ENCODE data around the gene TSHZ2.
A peak's percentile ranks its signal among the peaks of the same experiment; 100 is the strongest.

Gene TSHZ2

DNA sequence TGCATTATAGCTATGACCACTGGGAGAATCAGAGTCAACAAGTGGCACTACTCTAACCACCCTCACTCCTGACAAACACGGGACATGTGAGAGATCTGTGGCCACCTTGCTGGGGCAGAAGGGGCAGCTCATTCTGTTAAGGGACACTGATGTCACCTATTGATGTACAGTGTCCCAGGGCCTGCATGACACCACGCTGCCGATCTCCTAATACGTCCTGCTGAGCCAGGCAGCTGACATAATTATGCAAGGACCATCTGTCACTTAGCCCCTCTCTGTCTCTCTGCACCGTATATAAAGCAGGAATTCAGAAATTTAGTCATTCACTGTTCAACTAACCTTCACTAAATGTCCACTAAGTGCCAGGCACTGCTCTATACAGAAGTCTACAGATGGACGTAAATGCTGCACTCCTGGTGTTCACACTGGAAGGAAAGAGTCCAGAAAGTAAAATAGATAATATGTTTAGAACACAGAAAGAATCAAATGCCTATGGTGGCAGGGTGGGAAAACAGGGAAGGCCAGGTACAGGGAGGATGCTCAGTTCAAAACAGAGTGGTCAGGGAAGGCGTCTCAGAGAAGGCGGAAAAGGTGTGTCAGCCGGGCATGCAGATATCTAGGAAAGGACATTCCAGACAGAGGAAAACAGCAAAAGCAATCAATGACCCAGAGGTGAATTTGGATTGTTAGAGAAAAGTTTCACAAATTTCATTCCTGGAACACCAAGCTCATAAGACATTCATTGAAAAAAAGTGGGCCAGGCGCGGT is 447.7 kb downstream of the TSHZ2 start:
- DNase-seq: no peak
- no peak overlapping the region for H3K27ac ChIP-seq (ENCODE audit: insufficient read depth in 1 of 2, low read depth in 1 of 2, low read length in 2 of 2, poor library complexity in 1 of 2, severe bottlenecking in 2 of 2)
- no peaks in the 10 kb centered on the region for H3K27me3 ChIP-seq (replicated peaks in 2 of 5; ENCODE audit: control insufficient read depth in 4 of 5, insufficient read depth in 5 of 5, low read length in 4 of 5)
- H3K4me3 ChIP-seq (ENCODE audit: control insufficient read depth in 1 of 7, extremely low read depth in 1 of 7, insufficient read depth in 4 of 7, low read depth in 2 of 7, low read length in 6 of 7): no peak overlapping the region
- ChIA-PET POLR2A (no interaction called here), CTCF (no interaction called here)
- H3K4me1 ChIP-seq (ENCODE audit: control extremely low read depth in 1 of 4, control insufficient read depth in 4 of 4, insufficient read depth in 4 of 4, low read length in 3 of 4): no peaks in the 10 kb centered on the region
- H3K9me3 ChIP-seq (ENCODE audit: control extremely low read depth in 1 of 5, control insufficient read depth in 4 of 5, insufficient read depth in 2 of 5, low read depth in 1 of 5, low read length in 4 of 5): no peaks in the 10 kb centered on the region
- no peaks in the 10 kb centered on the region for H3K36me3 ChIP-seq (ENCODE audit: control insufficient read depth in 4 of 4, insufficient read depth in 4 of 4, low read length in 3 of 4)
- WGBS (ENCODE audit: insufficient coverage): 96% methylated on average over 8 of the region's 11 CpGs

- ChIA-PET CTCF (interaction anchor here (0.6 kb wide), 1 partner anchor 673 kb away, joined by 3 read pairs; no protein-coding TSS in a partner anchor), POLR2A (interaction anchor here (0.6 kb wide), 1 partner anchor 700 kb away, joined by 4 read pairs; no protein-coding TSS in a partner anchor)
- Histone ChIP-seq H3K4me3 (ENCODE audit: control insufficient read depth in 1 of 7, extremely low read depth in 1 of 7, insufficient read depth in 4 of 7, low read depth in 2 of 7, low read length in 6 of 7) (no peak overlapping the region), H3K4me1 (ENCODE audit: control extremely low read depth in 1 of 4, control insufficient read depth in 4 of 4, insufficient read depth in 4 of 4, low read length in 3 of 4) (peaks cover 0 to 3% (median 3%) of the 10 kb centered on the region in 4 experiments), H3K9me3 (ENCODE audit: control extremely low read depth in 1 of 5, control insufficient read depth in 4 of 5, insufficient read depth in 2 of 5, low read depth in 1 of 5, low read length in 4 of 5) (no peaks in the 10 kb centered on the region), H3K27me3 (replicated peaks in 2 of 5; ENCODE audit: control insufficient read depth in 4 of 5, insufficient read depth in 5 of 5, low read length in 4 of 5) (no peaks in the 10 kb centered on the region), H3K27ac (ENCODE audit: insufficient read depth in 1 of 2, low read depth in 1 of 2, low read length in 2 of 2, poor library complexity in 1 of 2, severe bottlenecking in 2 of 2) (no peak overlapping the region), H3K36me3 (ENCODE audit: control insufficient read depth in 4 of 4, insufficient read depth in 4 of 4, low read length in 3 of 4) (no peaks in the 10 kb centered on the region)
- DNase-seq: no peak
- 100% methylated on average over 5 of the region's 7 CpGs for WGBS (ENCODE audit: insufficient coverage)
These were observed 449.2 kb downstream of the TSHZ2 start for GRCh38 chr20:53421343-53421742.

GRCh38 chr20:53422039-53422438 is 449.9 kb downstream of the TSHZ2 start:
- ChIA-PET CTCF (interaction anchor here (0.6 kb wide), 1 partner anchor 672 kb away, joined by 3 read pairs; no protein-coding TSS in a partner anchor), POLR2A (no interaction called here)
- H3K4me1 ChIP-seq (ENCODE audit: control extremely low read depth in 1 of 4, control insufficient read depth in 4 of 4, insufficient read depth in 4 of 4, low read length in 3 of 4): peaks cover 0 to 9% (median 5%) of the 10 kb centered on the region in 4 experiments
- DNase-seq: no peak
- no peaks in the 10 kb centered on the region for H3K9me3 ChIP-seq (ENCODE audit: control extremely low read depth in 1 of 5, control insufficient read depth in 4 of 5, insufficient read depth in 2 of 5, low read depth in 1 of 5, low read length in 4 of 5)
- 100% methylated on average over 2 of the region's 7 CpGs for WGBS (ENCODE audit: insufficient coverage)
- no peak overlapping the region for H3K27ac ChIP-seq (ENCODE audit: insufficient read depth in 1 of 2, low read depth in 1 of 2, low read length in 2 of 2, poor library complexity in 1 of 2, severe bottlenecking in 2 of 2)
- H3K4me3 ChIP-seq (ENCODE audit: control insufficient read depth in 1 of 7, extremely low read depth in 1 of 7, insufficient read depth in 4 of 7, low read depth in 2 of 7, low read length in 6 of 7): no peak overlapping the region
- H3K27me3 ChIP-seq (replicated peaks in 2 of 5; ENCODE audit: control insufficient read depth in 4 of 5, insufficient read depth in 5 of 5, low read length in 4 of 5): no peaks in the 10 kb centered on the region
- no peaks in the 10 kb centered on the region for H3K36me3 ChIP-seq (ENCODE audit: control insufficient read depth in 4 of 4, insufficient read depth in 4 of 4, low read length in 3 of 4)

DNA sequence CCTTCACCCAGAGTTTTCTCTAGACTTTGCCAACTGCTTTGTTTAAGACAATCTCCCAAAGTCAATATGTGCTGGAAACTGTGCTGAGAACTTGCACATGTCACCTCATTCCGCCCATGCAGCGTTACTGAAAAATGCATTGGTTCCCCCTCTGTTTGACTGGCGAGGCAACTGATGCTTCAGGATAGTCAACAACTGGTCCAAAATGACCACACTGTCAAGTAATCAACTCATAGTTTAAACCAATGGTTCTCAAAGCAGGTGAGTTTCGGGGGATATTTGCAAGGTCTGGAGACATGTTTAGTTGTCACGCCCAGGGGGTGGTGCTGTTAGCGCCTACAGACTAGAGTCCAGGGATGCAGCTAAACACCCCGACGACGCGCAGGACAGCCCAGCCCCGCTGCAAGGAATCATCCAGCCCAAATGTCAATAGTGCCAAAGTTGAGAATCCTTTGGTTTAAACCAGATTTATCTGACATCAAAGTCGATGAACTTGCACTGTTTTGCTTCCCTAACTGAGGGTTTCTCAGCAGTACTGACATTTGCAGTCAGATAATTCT is 451.5 kb downstream of the TSHZ2 start:
- ChIA-PET POLR2A (no interaction called here), CTCF (no interaction called here)
- Histone ChIP-seq H3K9me3 (ENCODE audit: control extremely low read depth in 1 of 5, control insufficient read depth in 4 of 5, insufficient read depth in 2 of 5, low read depth in 1 of 5, low read length in 4 of 5) (no peaks in the 10 kb centered on the region), H3K27me3 (replicated peaks in 2 of 5; ENCODE audit: control insufficient read depth in 4 of 5, insufficient read depth in 5 of 5, low read length in 4 of 5) (no peaks in the 10 kb centered on the region), H3K36me3 (ENCODE audit: control insufficient read depth in 4 of 4, insufficient read depth in 4 of 4, low read length in 3 of 4) (no peaks in the 10 kb centered on the region), H3K4me3 (ENCODE audit: control insufficient read depth in 1 of 7, extremely low read depth in 1 of 7, insufficient read depth in 4 of 7, low read depth in 2 of 7, low read length in 6 of 7) (no peak overlapping the region), H3K4me1 (ENCODE audit: control extremely low read depth in 1 of 4, control insufficient read depth in 4 of 4, insufficient read depth in 4 of 4, low read length in 3 of 4) (peaks cover 0 to 9% (median 5%) of the 10 kb centered on the region in 4 experiments), H3K27ac (ENCODE audit: insufficient read depth in 1 of 2, low read depth in 1 of 2, low read length in 2 of 2, poor library complexity in 1 of 2, severe bottlenecking in 2 of 2) (no peak overlapping the region)
- 95% methylated on average over 12 of the region's 12 CpGs for WGBS (ENCODE audit: insufficient coverage)
- no peak for DNase-seq

GRCh38 chr20:53425481-53425880 is 453.3 kb downstream of the TSHZ2 start:
- no peak overlapping the region for H3K4me3 ChIP-seq (ENCODE audit: control insufficient read depth in 1 of 7, extremely low read depth in 1 of 7, insufficient read depth in 4 of 7, low read depth in 2 of 7, low read length in 6 of 7)
- DNase-seq: no peak
- no peak overlapping the region for H3K27ac ChIP-seq (ENCODE audit: insufficient read depth in 1 of 2, low read depth in 1 of 2, low read length in 2 of 2, poor library complexity in 1 of 2, severe bottlenecking in 2 of 2)
- CTCF ChIA-PET: interaction anchor here (1.1 kb wide), 2 partner anchors 8 to 15 kb away, joined by 3 read pairs; no protein-coding TSS in a partner anchor
- POLR2A ChIA-PET: no interaction called here
- no peaks in the 10 kb centered on the region for H3K36me3 ChIP-seq (ENCODE audit: control insufficient read depth in 4 of 4, insufficient read depth in 4 of 4, low read length in 3 of 4)
- no peaks in the 10 kb centered on the region for H3K27me3 ChIP-seq (replicated peaks in 2 of 5; ENCODE audit: control insufficient read depth in 4 of 5, insufficient read depth in 5 of 5, low read length in 4 of 5)
- no peaks in the 10 kb centered on the region for H3K9me3 ChIP-seq (ENCODE audit: control extremely low read depth in 1 of 5, control insufficient read depth in 4 of 5, insufficient read depth in 2 of 5, low read depth in 1 of 5, low read length in 4 of 5)
- 83% methylated on average over 3 of the region's 4 CpGs for WGBS (ENCODE audit: insufficient coverage)
- peaks cover 0 to 9% (median 5%) of the 10 kb centered on the region in 4 experiments for H3K4me1 ChIP-seq (ENCODE audit: control extremely low read depth in 1 of 4, control insufficient read depth in 4 of 4, insufficient read depth in 4 of 4, low read length in 3 of 4)

- H3K27ac ChIP-seq (ENCODE audit: insufficient read depth in 1 of 2, low read depth in 1 of 2, low read length in 2 of 2, poor library complexity in 1 of 2, severe bottlenecking in 2 of 2): no peak overlapping the region
These were observed 453.8 kb downstream of the TSHZ2 start for GRCh38 chr20:53425941-53426340.

DNA sequence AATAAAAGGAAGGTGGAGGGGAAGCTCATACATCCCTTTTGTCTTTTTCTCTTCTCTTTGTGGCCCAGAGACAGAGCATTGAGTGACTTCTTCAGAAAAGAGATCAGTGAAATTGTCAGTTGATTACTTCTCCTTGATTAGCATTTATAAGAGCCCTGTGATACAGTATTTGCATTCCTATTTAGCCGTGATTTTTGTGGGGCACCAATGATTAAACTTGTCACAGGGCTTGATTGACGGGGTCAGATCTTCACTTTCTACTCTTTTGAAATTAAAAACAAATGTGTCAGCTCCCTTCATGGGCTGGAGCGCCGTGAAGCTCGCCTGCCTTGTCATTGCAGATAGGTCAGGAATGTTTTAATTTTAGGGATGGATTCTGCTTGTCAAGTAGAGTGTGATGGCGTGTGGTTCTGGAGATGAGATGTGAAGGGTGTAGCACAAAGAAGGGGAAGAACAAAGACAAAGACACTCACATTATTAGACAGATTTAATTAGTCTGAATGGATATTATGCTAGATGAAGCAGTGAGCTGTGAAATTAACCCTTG is 454.7 kb downstream of the TSHZ2 start:
- peaks cover 0 to 9% (median 5%) of the 10 kb centered on the region in 4 experiments for H3K4me1 ChIP-seq (ENCODE audit: control extremely low read depth in 1 of 4, control insufficient read depth in 4 of 4, insufficient read depth in 4 of 4, low read length in 3 of 4)
- POLR2A ChIA-PET: no interaction called here
- H3K27ac ChIP-seq (ENCODE audit: insufficient read depth in 1 of 2, low read depth in 1 of 2, low read length in 2 of 2, poor library complexity in 1 of 2, severe bottlenecking in 2 of 2): no peak overlapping the region
- H3K27me3 ChIP-seq (replicated peaks in 2 of 5; ENCODE audit: control insufficient read depth in 4 of 5, insufficient read depth in 5 of 5, low read length in 4 of 5): no peaks in the 10 kb centered on the region
- no peaks in the 10 kb centered on the region for H3K9me3 ChIP-seq (ENCODE audit: control extremely low read depth in 1 of 5, control insufficient read depth in 4 of 5, insufficient read depth in 2 of 5, low read depth in 1 of 5, low read length in 4 of 5)
- H3K4me3 ChIP-seq (ENCODE audit: control insufficient read depth in 1 of 7, extremely low read depth in 1 of 7, insufficient read depth in 4 of 7, low read depth in 2 of 7, low read length in 6 of 7): no peak overlapping the region
- 93% methylated on average over 6 of the region's 6 CpGs for WGBS (ENCODE audit: insufficient coverage)
- CTCF ChIA-PET: no interaction called here
- no peak for DNase-seq
- no peaks in the 10 kb centered on the region for H3K36me3 ChIP-seq (ENCODE audit: control insufficient read depth in 4 of 4, insufficient read depth in 4 of 4, low read length in 3 of 4)

More at GRCh38 chr20:53425941-53426340, 453.8 kb downstream of the TSHZ2 start:
- Histone ChIP-seq H3K4me1 (ENCODE audit: control extremely low read depth in 1 of 4, control insufficient read depth in 4 of 4, insufficient read depth in 4 of 4, low read length in 3 of 4) (peaks cover 0 to 9% (median 5%) of the 10 kb centered on the region in 4 experiments), H3K27me3 (replicated peaks in 2 of 5; ENCODE audit: control insufficient read depth in 4 of 5, insufficient read depth in 5 of 5, low read length in 4 of 5) (no peaks in the 10 kb centered on the region), H3K36me3 (ENCODE audit: control insufficient read depth in 4 of 4, insufficient read depth in 4 of 4, low read length in 3 of 4) (no peaks in the 10 kb centered on the region), H3K9me3 (ENCODE audit: control extremely low read depth in 1 of 5, control insufficient read depth in 4 of 5, insufficient read depth in 2 of 5, low read depth in 1 of 5, low read length in 4 of 5) (no peaks in the 10 kb centered on the region), H3K4me3 (ENCODE audit: control insufficient read depth in 1 of 7, extremely low read depth in 1 of 7, insufficient read depth in 4 of 7, low read depth in 2 of 7, low read length in 6 of 7) (no peak overlapping the region)
- ChIA-PET CTCF (interaction anchor here (1.1 kb wide), 2 partner anchors 7 to 14 kb away, joined by 3 read pairs; no protein-coding TSS in a partner anchor), POLR2A (no interaction called here)
- 40% methylated on average over 2 of the region's 3 CpGs for WGBS (ENCODE audit: insufficient coverage)
- DNase-seq: peak in 2 of 3 donors; percentile 10 to 41
